ENCODE results near the gene SMC3. TPM values are rescaled to one million over a fixed set of nuclear protein-coding genes. Genes with fewer than 3 reads are reported as not detected.

SMC3 gene
- total and polyA plus RNA-seq, 12 donors: 11.1 to 23.5 (median 20.0) TPM

DNA sequence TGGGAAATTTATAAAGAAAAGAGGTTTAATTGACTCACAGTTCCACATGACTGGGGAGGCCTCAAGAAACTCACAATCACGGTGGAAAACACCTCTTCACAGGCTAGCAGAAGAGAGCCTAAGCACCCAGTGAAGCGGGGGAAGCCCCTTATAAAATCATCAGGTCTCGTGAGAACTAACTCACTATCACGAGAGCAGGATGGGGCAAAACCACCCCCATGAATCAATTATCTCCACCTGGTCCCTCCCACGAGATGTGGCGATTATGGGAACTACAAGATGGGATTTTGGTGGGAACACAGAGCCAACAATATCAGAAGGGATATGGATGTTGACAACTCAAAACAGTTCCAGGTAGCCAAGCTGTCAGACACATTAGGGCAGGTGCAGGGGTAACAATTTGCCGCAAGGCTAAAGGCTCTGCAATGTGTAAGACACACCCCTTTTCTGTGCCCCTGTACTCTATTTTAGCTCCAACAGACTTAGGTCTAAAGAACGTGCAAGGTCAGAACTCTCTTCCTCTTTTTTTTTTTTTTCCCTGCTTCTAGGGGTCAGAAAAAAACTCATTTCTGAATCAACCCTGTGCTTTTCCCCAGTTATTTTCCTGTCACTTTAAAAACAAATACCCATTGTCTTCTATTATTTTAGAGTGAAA, 46.0 kb downstream of the SMC3 start:
- DNase-seq (no peak), ATAC-seq (no peak)
- Histone ChIP-seq H3K36me3 (no peaks in the 10 kb centered on the region), H3K4me1 (peaks cover 0 to 26% (median 4%) of the 10 kb centered on the region in 9 donors), H3K4me3 (no peak overlapping the region), H3K27me3 (no peaks in the 10 kb centered on the region), H3K9me3 (no peaks in the 10 kb centered on the region), H3K27ac (no peak overlapping the region)
- 69 to 72% methylated on average over 8 of the region's 8 CpGs for WGBS, 2 donors
- TF ChIP-seq, protein P1, sequence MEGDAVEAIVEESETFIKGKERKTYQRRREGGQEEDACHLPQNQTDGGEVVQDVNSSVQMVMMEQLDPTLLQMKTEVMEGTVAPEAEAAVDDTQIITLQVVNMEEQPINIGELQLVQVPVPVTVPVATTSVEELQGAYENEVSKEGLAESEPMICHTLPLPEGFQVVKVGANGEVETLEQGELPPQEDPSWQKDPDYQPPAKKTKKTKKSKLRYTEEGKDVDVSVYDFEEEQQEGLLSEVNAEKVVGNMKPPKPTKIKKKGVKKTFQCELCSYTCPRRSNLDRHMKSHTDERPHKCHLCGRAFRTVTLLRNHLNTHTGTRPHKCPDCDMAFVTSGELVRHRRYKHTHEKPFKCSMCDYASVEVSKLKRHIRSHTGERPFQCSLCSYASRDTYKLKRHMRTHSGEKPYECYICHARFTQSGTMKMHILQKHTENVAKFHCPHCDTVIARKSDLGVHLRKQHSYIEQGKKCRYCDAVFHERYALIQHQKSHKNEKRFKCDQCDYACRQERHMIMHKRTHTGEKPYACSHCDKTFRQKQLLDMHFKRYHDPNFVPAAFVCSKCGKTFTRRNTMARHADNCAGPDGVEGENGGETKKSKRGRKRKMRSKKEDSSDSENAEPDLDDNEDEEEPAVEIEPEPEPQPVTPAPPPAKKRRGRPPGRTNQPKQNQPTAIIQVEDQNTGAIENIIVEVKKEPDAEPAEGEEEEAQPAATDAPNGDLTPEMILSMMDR (IDR thresholded peaks at IDR 0.05): no peak
- intact Hi-C loops (cut with DNase I): loop anchor here in 9 of 10 donors (5.0 to 10.0 kb wide), 8 partner anchors 59 to 981 kb away; partner anchors contain the start of gene PDCD4 (in 1 of the 9)

DNA sequence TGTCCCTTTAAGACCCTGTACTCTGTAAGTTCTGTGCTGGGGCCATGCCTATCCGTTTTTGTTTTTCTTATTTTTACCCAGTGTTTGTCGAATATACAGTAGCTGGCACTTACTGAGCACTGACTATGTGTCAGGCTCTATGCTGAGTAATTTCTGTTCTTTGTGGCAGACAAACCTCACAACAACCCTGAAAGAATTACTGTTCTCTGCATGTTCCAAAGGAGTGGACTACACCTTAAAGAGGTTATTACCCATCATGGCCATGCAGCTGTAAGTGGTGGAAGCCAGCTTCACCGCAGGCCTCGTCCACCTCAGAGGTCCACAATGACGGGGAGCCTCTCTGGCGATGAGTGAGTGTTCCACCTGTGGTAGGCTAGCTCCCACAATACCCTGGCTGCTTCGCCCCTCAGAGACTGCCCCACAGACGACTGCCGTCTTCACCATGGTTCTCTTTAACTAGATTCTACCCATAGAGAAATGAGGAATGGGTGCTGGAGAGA, 46.6 kb downstream of the SMC3 start:
- Histone ChIP-seq H3K9me3 (no peaks in the 10 kb centered on the region), H3K27me3 (no peaks in the 10 kb centered on the region), H3K27ac (no peak overlapping the region), H3K4me1 (peaks cover 0 to 25% (median 4%) of the 10 kb centered on the region in 9 donors), H3K36me3 (no peaks in the 10 kb centered on the region), H3K4me3 (no peak overlapping the region)
- ATAC-seq (no peak), DNase-seq (no peak)
- intact Hi-C loops (cut with DNase I): loop anchor here in 9 of 10 donors (5.0 to 10.0 kb wide), 8 partner anchors 58 to 981 kb away; partner anchors contain the start of gene PDCD4 (in 1 of the 9)
- TF ChIP-seq, protein P1 (IDR thresholded peaks at IDR 0.05): no peak
- 88% methylated on average over 9 of the region's 9 CpGs for WGBS, 2 donors

DNA sequence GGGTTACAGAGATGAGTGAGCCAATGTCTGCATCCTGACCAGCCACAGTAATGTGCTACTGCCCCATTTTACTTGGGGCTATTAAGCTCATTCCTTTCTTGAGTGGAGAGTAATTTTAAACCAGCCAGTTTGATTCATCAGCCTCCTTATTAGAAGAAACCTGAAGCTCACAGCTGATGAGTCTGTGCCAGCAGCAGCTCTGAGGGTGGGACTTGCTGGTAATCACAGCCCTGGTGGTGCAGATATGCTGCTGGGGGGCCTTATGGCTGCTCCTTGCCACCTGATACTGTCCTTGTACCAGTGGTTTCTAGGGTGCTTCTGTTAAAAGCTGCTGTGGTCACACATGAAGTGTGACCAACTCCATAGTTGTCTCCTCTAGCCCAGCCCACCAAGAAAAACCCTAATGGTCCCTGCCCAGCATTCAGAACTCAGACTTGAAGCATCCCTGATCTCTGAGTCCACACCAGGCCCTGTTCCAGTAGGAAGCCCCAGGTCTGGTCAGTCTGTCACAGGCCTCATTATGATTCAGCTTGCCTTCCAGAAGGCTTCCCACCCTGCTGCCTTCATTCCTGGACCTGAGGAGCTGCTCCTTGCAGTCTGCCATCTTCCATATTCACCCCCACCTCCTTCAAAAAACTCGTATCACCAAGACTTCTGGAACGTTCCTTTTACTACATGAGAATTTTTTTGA, 47.7 kb downstream of the SMC3 start:
- no peak for ATAC-seq
- no peak for DNase-seq
- Histone ChIP-seq H3K9me3 (no peaks in the 10 kb centered on the region), H3K4me1 (peaks cover 0 to 14% (median 0%) of the 10 kb centered on the region in 9 donors), H3K27ac (no peak overlapping the region), H3K27me3 (no peaks in the 10 kb centered on the region), H3K36me3 (no peaks in the 10 kb centered on the region), H3K4me3 (no peak overlapping the region)
- intact Hi-C loops (cut with DNase I): loop anchor here in 5 of 10 donors (10.0 kb wide), 4 partner anchors 130 to 980 kb away; partner anchors contain the start of gene PDCD4 (in 1 of the 5)
- 84 to 90% methylated on average over 2 of the region's 2 CpGs for WGBS, 2 donors
- TF ChIP-seq, protein P1 (IDR thresholded peaks at IDR 0.05): no peak

DNA sequence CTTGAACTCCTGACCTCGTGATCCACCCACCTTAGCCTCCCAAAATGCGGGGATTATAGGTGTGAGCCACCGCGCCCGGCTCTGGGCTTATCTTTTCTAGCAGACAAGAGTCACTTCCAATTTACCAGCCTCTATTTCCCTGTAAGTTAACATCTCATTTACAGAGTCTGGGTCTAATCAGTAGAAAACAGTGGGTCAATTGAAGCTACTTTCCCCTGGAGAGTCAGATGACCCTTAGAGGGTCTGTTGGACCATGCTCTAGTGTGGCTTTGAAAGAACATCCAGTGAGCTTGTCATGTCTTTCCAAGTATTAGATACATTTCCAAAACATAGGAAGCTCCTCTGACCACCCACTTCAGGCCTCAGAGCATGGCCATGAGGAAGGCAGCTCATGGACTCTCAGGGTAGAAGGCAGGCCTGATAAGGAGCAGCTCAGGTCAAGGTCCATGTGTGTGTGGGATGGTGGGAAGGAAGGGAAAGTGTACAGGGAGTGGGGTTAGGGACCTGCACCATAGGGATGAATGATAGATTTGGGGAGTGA, 49.1 kb downstream of the SMC3 start:
- no peaks in the 10 kb centered on the region for H3K27me3 ChIP-seq
- TF ChIP-seq, protein P1 (IDR thresholded peaks at IDR 0.05): no peak
- no peaks in the 10 kb centered on the region for H3K36me3 ChIP-seq
- 92 to 95% methylated on average over 5 of the region's 5 CpGs for WGBS, 2 donors
- no peak overlapping the region for H3K4me3 ChIP-seq
- no peak for ATAC-seq
- no peak for DNase-seq
- intact Hi-C loops (cut with DNase I): loop anchor here in 5 of 10 donors (10.0 kb wide), 4 partner anchors 128 to 978 kb away; partner anchors contain the start of gene PDCD4 (in 1 of the 5)
- no peak overlapping the region for H3K27ac ChIP-seq
- H3K4me1 ChIP-seq: peaks cover 0 to 8% (median 0%) of the 10 kb centered on the region in 9 donors
- H3K9me3 ChIP-seq: peaks cover 0 to 3% (median 0%) of the 10 kb centered on the region in 11 donors

Data from heart right ventricle (tissue), 16 donors.